Measurements from ENCODE around the gene KIRREL1.

DNA sequence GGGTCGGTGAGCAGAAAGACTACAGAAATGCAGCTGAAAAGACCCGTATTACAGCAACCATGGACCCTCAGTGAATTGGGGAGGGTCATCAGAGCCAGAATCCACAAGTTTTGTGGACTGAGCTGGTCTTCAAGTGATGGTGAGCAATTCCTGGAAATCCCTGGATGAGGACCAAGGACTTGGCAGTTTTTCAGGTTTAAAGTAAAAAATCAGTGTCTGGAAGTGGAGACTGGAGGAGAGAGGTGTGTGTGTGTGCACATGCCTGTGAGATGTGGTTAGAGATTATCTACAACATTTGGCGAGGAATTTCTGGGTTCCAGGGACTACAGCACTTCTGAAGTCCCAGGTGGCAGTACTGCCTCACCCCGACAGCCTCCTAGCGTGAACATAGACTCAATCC is 56.4 kb downstream of the KIRREL1 start:
- TF ChIP-seq, protein P1, sequence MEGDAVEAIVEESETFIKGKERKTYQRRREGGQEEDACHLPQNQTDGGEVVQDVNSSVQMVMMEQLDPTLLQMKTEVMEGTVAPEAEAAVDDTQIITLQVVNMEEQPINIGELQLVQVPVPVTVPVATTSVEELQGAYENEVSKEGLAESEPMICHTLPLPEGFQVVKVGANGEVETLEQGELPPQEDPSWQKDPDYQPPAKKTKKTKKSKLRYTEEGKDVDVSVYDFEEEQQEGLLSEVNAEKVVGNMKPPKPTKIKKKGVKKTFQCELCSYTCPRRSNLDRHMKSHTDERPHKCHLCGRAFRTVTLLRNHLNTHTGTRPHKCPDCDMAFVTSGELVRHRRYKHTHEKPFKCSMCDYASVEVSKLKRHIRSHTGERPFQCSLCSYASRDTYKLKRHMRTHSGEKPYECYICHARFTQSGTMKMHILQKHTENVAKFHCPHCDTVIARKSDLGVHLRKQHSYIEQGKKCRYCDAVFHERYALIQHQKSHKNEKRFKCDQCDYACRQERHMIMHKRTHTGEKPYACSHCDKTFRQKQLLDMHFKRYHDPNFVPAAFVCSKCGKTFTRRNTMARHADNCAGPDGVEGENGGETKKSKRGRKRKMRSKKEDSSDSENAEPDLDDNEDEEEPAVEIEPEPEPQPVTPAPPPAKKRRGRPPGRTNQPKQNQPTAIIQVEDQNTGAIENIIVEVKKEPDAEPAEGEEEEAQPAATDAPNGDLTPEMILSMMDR (conservative IDR thresholded peaks at IDR 0.05), result no peak
- no peak for TF ChIP-seq ZFX (IDR thresholded peaks at IDR 0.05)

All from C4-2B (cell line).